Stimulated activated CD8-positive, alpha-beta memory T cell treated with anti-CD3 and anti-CD28 coated beads, Interleukin-4, amount 100 ng/mL, for 48 hours (primary cell): ENCODE data around the gene TGFBR3.

Experiments
- DNase-seq: peaks from one replicate; pipeline ENCODE4 v3.0.0-alpha.2; 2020

Gene TGFBR3

DNA sequence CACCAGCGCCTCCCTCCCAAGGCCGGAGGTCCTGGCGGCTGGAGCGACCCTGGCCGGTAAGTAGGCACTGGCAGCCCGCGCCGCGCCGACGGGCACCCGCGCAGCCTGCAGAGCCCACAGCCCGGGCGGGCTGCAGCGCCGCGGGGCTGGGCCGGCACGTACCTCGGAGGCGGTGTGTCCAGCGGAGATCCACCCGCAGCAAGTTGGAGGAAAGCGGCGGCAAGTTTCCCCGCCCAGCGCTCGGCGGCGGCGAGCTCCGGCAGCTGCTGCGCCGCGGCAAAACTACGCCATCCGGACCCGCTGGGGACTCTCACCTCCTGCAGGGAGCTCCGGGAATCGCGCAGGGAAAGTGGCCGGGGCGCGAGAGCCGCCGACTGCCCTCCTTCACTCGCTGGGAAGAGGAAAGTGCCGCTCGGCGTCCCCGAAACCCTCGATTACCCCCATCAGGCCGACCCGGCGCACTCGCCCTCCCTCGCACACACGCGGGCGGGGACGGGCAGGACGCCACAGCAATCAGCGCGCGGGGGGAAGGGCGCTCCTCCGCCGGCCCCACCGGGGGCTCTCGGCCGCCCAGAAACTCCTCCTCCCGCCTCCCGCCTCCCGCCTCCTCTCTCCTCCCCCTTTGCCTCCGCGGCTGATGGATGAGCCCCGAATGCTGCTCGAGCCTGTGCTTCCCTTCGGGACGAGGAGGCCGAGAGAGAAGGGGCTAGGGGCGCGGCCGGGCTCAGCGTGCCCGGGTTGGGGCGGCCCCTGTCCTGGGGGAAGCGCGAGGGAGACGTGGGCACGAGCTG, at the start of gene TGFBR3:
TGFBR3 (minus strand) TSS at position 436 of the 791 bp plus-strand sequence. CDS start 24,620 bp downstream, outside the sequence.
- DNase-seq: peak; percentile 86

DNA sequence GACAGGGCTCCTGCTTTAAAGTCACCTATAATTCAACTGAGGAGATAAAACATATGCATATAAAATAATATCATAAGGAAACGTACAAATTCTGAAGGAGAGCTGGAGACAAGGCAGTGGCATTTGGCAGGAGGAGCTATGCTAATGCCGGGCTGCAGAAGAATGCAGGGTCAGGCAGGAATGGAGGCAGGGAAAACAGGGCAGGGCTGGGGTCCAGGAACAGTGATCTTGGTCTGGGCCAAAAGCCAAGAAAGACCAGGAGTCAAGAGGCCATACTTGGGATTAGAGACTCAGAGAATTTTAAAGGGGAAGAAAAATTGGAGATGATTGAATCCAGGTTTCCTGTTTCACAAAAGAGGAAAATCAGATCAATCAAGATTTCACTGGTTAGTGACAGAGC, 43.3 kb upstream of the TGFBR3 start:
- no peak for DNase-seq

DNA sequence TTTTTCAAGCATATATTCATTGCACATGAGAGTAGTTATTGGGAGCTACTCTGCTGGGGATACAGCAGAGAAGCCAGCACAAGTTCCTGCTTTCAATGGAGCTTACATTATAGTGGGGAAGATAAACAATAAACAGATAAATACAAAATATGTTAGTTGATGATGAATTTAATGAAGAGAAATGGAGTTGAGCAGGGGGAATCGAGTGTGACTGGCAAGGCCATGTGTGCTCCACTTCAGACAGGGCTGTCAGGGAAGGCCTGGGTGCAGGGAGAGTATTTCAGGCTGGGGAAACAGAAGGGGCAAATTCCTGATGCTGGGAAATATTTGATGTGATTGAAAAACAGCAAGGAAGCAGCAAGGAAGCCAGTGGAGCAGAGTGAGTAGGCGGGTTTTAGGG, 42.1 kb upstream of the TGFBR3 start:
- DNase-seq: no peak

DNA sequence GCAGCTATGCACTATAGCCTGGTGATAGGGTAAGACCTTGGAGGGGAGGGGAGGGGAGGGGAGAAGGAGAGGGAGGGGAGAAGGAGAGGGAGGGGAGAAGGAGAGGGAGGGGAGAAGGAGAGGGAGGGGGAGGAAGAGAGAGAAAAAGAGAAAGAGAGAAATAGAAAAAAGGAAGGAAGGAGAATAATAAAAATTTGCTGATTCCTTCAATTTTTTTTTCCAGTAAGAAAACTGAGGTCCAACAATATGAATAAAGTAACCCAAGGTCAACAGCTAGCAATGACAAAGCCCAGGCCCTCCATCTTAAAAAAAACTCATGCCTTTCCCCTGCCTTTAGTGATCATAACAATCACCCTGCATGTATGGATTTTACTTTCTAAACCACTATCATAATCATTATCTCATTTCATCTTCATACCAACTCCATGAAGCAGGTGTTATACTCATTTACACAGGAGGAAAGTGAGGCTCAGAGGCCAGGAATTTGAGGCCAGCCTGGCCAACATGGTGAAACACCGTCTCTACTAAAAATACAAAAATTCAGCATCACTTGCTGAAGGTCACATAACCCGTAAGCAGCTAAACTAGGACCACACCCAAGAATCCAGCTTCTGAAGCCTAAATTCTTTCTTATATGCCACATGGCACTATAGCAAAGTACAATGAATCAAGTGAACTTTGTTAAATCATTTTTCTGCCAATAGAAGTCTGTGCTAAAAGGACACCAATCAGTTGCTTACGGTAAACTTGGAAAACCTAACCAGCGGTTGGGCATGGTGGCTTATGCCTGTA, 39.9 kb upstream of the TGFBR3 start:
- DNase-seq: no peak

DNA sequence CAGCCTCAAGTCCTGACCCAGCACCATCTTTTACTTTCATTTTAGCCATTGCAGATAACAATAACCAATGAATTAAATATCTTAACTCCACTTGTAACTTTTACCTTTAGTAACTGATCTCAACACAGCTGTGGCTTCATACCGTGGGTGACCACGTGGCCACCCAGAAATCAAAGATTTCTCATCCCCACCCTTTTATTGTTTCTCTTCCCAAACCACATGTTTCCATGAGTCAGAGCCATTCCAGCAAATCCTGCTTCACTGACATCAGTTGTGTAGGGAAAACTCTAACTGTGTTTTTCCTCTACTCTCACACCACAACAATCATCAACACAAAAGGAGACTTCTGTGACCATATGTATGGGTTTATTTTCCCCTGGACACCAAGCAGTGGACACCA, 38.2 kb upstream of the TGFBR3 start:
- DNase-seq: no peak

DNA sequence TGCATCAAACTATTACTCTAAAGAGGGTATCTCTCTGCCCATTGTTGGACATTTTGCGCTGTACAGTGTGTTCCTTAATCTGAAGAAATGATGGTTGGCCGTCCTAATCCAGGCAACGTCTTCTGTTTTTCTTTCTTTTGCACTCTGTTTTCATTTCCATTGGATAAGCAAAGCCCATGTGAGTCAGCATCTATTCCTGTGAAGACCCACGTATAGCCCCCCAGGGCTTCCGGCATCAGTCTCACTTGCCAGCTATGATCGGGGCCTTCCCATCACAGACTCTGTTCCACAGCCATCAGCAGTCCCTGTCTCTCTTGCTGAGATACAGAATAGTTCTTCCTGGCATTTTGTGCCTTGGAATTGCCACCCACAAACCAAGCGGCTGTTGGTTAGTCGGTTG, 34.0 kb upstream of the TGFBR3 start:
- DNase-seq: no peak

DNA sequence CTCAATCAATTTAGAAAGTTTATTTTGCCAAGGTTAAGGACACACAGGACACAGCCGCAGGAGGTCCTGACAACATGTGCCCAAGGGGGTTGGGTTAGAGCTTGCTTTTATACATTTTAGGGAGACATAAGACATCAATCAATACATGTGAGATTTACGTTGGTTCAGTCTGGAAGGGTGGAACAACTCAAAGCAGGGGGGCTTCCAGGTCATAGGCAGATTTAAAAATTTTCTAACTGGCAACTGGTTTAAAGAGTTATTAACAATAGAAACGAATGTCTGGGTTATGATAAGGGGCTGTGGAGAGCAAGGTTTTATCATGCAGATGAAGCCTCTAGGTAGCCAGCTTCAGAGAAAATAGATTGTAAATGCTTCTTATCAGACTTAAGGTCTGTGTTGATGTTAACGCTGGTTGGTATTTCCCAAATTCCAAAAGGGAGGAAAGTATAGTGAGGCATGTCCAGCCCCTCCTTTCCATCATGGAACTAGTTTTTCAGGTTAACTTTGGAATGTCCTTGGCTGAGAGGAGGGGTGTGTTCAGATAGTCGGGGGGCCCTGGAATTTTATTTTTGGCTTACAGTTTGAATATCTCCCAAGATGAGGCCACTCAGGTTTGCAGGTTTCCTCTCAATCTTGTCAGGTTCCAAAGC, 31.0 kb upstream of the TGFBR3 start:
- no peak for DNase-seq

DNA sequence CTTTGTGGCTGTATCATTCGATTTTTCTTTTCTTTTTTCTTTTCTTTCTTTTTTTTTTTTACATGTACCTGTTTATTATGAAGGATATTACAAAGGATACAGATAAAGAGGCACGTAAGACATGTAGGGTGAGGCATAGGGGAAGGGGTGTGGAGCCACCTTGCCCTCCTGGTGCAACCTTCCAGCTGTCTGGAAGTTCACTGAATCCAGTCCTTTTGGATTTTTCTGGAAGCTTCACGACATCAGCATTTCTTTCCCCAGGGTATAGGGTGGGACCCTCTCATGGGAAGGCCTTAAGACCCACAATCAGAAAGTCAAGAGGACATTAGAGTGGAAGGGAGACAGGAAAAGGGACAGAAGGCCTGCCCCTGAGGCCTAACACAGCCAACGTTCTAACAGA, 30.1 kb upstream of the TGFBR3 start:
- DNase-seq: no peak

DNA sequence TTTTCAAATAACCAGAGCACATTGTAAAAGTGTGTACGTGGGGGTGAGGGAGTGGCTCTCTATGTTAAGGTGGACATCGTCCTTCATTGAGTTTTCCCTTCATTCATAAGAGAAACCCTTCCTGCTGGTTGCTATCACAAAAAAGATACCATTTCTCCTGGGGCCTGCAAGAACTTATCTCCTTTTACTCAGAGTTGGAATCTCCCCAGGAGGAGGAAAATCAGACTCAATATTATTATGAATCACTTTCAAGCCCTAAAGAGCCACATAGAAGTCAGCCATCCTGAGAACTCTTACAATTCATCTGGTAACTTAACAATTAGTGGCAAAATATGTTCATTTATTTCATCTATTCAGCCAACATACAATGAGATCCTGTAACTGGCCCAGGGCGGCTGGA, 27.1 kb upstream of the TGFBR3 start:
- no peak for DNase-seq

DNA sequence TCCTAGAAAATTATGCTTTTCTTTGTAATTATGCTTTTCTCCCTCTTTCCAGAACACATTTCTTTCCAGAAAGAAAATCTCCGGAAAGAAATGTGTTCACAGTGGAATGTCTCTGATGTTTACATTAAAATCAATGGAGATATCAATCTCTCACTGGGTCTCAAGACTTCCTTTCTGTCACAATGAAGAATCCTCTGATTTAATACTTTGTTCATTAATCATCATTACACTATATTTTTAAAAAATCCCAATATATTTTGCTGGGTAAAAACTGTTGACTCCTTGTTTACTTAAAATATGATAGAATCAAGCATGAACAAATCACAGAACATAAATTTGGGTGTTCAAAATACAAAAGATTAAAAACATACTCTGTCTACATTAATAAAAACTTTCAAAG, 26.3 kb upstream of the TGFBR3 start:
- DNase-seq: no peak

DNA sequence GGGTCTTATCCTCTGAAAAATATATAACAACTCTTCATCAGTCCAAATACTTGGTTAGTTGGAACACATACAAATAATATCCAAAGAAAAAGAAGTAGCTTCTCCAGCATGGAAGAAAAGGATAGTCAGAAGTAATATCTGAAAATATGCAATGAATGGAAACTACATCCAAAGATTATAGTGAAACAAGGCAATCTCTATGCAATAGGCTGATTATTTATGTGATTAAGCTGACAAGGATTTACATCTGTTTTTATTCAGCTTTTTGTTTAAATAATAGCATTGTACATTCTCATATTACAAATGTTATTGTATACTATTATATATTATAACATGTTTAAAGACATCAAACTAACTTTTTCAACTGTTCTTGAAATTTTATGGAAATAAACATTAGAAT, 15.3 kb upstream of the TGFBR3 start:
- no peak for DNase-seq

DNA sequence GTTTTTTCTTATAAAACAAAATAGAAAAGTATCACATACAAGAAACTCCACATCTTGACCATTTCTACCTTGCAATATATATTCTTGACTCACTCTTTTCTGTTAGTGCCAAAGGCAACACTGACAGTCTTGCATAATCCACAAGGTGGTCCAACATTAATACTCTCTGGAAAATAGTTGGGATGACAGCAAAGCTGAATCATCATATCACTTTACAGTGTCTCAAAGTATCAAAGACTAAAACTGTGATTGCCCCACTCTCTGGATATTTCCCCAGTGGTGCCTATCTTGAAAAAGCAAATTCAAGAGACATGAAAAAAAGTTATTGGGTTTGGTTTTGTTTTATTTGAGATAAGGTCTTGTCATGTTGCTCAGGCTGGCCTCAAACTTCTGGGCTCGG, 14.6 kb upstream of the TGFBR3 start:
- DNase-seq: no peak

DNA sequence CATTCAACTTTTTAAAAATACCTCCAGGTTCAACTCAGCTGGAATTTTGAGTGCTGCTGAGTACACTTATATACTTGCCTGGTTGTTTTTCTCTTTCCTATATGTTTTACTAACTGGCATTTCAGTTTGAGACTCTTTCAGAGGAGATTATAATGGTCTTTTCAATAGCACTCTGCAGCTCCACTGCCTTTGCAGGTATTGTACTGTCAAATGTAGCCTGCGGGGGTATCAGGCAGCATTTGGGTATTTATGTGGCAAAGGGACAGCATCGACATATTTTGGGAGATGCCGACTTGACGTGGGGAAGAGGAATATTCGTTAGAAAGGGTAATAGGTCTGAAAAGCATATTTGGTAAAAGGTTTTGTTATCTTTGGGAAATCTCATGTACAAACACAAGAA, 11.1 kb upstream of the TGFBR3 start:
- no peak for DNase-seq

DNA sequence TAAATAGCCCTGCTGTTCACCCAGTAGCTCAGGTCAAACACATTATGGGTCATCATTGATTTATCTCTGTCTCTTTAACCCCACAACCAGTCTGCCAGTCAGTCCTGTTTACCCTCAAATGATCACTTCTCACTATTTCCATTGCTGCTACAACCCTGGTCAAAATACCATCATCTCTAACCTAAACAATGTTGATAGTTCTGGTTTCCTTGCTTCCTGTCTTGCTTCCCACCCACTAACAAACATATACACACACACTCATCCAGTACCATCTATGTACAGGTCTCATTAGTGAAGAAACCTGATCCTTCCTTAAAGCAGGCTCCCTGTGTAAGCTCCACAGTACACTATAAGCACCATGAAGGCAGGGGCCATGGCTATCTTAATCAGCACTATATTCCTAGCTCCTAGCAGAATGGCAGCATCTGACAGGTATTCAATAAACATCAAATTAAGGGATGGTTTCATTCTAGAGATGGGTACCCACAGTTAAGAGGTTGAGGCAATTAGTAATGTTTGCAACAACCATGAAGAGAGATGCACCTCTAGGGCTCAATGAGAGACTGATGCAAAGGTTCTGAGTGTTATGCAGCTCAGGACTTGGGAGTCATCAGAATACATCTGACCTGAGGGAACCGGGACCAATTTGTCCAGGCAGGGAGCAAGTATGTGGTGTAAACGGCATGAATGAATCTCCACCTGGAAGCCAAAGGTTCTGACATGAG, 10.0 kb upstream of the TGFBR3 start:
- no peak for DNase-seq

DNA sequence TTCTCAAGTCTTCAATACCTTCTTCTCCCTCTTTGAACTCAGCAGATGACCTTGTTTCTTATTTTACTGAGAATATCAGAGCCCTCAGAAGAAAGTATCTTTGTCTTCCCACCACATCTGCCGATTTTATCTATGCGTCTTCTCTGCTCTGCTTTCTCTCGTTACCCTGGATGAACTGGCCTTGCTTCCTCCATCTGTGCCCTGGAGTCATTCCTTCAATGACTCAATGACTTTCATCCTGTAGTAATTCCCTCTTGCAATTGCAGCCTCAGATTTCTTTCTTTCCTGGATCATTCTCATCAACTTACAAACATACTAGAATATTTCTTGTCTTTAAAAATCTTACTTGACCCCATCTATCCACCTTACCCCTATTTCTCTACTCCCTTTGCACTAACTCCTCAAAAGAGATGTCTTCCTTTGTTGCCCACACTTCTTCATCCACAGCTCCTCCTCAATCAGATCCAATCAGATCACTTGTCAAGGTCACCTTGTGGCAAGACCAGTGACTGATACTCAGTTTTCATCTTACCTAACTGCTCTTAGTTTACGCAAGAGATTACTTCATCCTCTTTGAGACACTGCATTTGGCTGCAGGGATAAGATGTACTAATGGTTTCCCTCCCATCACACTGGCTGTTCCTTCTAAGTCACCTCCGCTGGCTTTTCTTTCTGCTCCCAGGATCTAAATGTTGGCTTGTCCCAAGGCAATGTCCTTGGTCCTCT, 8.2 kb upstream of the TGFBR3 start:
- no peak for DNase-seq

DNA sequence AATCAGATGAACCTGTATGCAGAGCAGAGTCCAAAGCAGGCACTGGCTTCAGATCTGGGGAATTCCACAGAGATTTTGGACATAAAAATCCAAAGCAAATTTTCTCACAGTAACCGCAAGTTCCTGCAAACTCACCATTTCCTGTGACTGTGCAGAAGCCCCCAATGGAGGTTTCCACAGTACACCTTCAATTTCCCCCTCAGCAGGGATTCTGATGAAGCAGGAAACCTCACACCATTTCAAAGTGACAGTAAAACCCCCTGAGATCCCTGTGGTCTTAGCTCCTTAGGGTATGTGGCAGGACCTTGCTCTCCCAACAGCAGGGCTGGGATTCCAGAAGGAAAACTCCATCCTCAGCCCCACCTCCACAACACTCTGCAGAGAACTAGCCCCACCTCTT, 6.0 kb upstream of the TGFBR3 start:
- no peak for DNase-seq

DNA sequence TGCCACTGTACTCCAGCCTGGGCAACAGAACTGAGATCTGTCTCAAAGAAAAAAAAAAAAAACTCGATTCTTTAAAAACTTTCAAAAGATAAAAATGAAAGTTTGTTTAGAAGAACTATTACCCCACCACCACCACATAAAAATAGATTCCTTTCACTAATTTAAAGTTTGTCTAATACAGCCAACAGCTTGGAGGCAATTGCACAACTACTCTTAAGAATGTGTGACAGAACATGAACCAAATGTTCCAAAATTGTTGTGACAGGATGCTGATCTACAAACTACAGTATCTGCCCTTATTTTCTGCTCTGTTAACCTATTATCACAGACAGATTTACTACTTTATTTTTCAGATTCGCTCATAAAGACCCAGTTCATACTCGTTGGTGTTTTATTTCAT, 5.5 kb upstream of the TGFBR3 start:
- DNase-seq: no peak

DNA sequence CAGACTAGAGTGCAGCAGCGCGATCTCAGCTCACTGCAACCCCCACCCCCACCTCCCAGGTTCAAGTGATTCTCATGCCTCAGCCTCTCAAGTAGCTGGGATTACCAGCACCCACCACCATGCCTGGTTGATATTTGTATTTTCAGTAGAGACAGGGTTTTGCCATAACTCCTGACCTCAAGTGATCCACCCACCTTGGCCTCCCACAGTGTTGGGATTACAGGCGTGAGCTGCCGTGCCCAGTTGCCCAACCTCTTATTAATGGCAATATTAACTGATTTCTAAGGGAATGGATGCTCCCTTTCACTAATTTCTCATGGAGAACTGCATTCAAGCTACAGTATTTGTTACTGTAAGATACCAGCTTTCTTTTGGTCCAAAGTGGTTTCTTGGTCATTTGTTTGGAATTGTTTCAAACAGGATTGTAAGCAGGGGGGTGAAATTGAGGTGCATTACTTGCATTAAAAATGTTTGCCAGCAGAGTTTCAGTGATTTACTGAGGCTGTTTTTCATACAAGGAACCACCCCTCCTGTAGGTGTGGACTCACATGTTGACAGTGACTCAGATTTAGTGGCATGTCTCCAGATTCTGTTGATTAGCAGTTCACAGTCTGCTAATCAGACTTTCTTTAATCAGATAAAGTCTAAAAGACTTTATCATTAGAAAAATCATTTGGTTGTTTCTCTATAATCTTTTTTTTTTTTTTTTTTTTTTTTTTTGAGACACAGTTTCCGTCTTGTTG, 3.9 kb upstream of the TGFBR3 start:
- no peak for DNase-seq

DNA sequence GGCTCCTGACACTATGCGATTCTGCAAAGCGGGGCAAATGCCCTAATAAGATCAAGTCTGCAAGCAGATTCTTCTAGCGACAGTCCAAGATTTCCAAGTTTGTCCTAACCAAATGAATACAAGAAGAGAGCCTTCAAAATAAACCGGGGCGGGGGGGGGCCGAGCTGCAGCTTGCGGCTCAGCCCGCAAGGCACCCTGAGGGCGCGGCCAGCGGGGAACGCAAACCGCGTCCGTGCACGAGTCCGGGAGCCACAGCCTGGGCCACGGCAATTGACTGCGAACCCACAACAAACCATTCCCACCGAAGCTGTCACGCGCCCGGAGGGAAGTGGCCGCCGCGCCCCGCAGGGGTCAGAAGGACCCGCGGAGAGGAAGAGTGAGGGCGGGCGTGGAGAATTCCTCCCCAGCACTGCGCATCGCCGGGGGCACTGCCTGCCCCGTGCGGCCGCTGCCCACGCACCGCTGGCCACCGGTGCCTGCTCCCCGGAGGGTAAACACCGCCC, 687 bp downstream of the TGFBR3 start:
- peak; percentile 53 for DNase-seq

DNA sequence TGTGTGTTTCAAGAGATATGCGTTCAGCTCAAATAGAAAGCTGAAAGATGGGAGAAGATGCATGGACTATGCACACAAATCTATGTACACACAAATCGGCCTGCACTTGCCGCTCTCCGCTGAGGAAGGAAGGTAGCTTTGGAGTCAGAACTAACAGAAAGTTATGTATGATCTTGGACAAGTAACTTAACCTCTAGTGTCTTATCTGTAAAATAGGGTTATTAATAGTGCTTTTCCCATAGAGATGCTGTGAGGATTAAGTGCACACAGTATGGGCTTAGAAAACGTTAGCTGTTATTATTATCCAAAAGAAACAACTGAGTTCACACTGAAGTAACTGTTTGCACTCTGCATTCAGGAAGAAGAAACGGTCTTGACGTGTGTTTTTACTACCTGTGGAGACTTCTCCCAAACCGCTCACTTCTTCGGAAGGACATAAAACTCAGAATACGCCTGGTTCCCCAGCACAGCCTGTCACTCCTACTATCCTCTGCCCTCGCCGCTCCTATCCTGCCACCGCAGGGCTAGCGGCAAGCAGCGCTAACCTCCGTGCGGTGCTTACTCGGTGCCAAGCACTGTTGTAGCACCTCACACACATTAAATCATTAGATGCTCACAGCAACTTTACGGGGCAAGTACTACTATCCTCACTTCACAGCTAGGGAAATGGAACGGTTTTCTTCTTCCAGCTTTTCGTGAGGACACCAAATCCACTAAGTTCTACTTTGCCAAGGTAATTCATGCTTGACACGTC, 1.3 kb downstream of the TGFBR3 start:
- peak; percentile 64 for DNase-seq

DNA sequence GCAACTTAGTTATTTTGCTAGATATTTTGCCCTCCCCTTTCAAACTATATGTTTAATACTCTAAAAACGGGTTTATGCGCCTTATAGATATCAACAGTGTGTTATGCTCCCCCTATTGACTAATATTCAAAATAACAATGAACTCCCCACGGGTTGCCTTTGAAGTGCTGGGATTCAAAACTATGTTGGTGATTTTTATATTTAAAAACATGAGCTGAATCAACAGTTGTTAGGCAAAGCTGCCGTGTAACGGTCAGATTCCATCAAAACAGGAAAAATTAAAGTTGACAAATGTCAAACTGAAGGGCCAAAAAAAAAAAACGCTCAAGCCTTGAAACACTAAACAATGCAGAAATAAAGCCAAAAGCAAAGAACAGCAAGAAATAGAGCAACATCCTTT, 2.5 kb downstream of the TGFBR3 start:
- no peak for DNase-seq
